OCI-LY1 (cell line): ENCODE measurements around the gene AWAT1.
"Not testable (repeated sequence)": the region's sequence is repeated elsewhere in the genome, so short reads cannot be mapped to it uniquely, and the experiment has no call there.

Experiments
- H2AFZ ChIP-seq: fragments of 200-600 bp; sonication (generic), shearing (Covaris generic); 2 replicates; pipeline ENCODE4 v1.6.0; 2014; ENCODE audit warnings: antibody characterized with exemption, mild to moderate bottlenecking, low read length
- H3F3A ChIP-seq: fragments of 200-600 bp; sonication (generic), shearing (Covaris generic); 2 replicates; pipeline ENCODE4 v1.6.0; 2014; ENCODE audit warnings: mild to moderate bottlenecking, antibody characterized with exemption, low read length, moderate library complexity; ENCODE audit not compliant: insufficient read depth
- H3K27ac ChIP-seq: fragments of 200-600 bp; sonication (generic); 2 replicates; pipeline ENCODE4 v1.5.1; 2014; ENCODE audit warnings: low read length, mixed run types, mild to moderate bottlenecking, low read depth; ENCODE audit not compliant: poor library complexity, severe bottlenecking
- H3K27me3 ChIP-seq: fragments of 200-600 bp; sonication (generic); 2 replicates; pipeline ENCODE4 v1.6.0; 2014; ENCODE audit warnings: antibody characterized with exemption, mild to moderate bottlenecking, low read length, moderate library complexity; ENCODE audit not compliant: insufficient read depth
- H3K36me3 ChIP-seq: fragments of 200-600 bp; sonication (generic); 2 replicates; pipeline ENCODE4 v1.6.1; 2014; ENCODE audit warnings: mild to moderate bottlenecking, antibody characterized with exemption, low read length, moderate library complexity, mixed read lengths; ENCODE audit not compliant: insufficient read depth
- H3K4me1 ChIP-seq: fragments of 200-600 bp; sonication (generic); 2 replicates; pipeline ENCODE4 v1.5.1; 2014; ENCODE audit warnings: mild to moderate bottlenecking, low read length, moderate library complexity; ENCODE audit not compliant: insufficient read depth, severe bottlenecking
- H3K4me2 ChIP-seq: fragments of 200-600 bp; sonication (generic), shearing (Covaris generic); 2 replicates; pipeline ENCODE4 v1.6.1; 2014; ENCODE audit warnings: low read length
- H3K4me3 ChIP-seq: fragments of 200-600 bp; sonication (generic); 2 replicates; pipeline ENCODE4 v1.5.1; 2014; ENCODE audit warnings: low read length, low read depth, mild to moderate bottlenecking, mixed read lengths; ENCODE audit not compliant: poor library complexity, severe bottlenecking
- H3K79me2 ChIP-seq: fragments of 200-600 bp; shearing (Covaris generic); 2 replicates; pipeline ENCODE4 v1.6.1; 2016; ENCODE audit warnings: mixed run types, low read length, mixed read lengths; ENCODE audit not compliant: insufficient read depth
- H3K9ac ChIP-seq: fragments of 200-600 bp; sonication (generic), shearing (Covaris generic); 2 replicates; pipeline ENCODE4 v1.6.1; 2014; ENCODE audit warnings: mild to moderate bottlenecking, low read length, mixed read lengths
- H3K9me2 ChIP-seq: fragments of 200-600 bp; sonication (generic), shearing (Covaris generic); 2 replicates; pipeline ENCODE4 v1.6.1; 2014; ENCODE audit warnings: low read depth, mild to moderate bottlenecking, low read length, mixed read lengths
- H3K9me3 ChIP-seq: fragments of 200-600 bp; shearing (Covaris generic); 2 replicates; pipeline ENCODE4 v1.6.1; 2014; ENCODE audit warnings: low read length, mixed read lengths
- H4K20me1 ChIP-seq: fragments of 200-600 bp; sonication (generic), shearing (Covaris generic); 2 replicates; pipeline ENCODE4 v1.6.0; 2016; ENCODE audit warnings: mild to moderate bottlenecking, low read length; ENCODE audit not compliant: insufficient read depth
- EZH2 ChIP-seq: fragments of 200-600 bp; sonication (generic), shearing (Covaris generic); IDR thresholded peaks from 2 replicates; pipeline ENCODE4 v1.8.0; 2017; ENCODE audit warnings: borderline replicate concordance, mixed run types, mild to moderate bottlenecking, antibody characterized with exemption, low read length, moderate library complexity, mixed read lengths
- TF ChIP-seq, protein P1 (sequence below): fragments of 200-600 bp; sonication (generic), shearing (Covaris generic); IDR thresholded peaks from 2 replicates; pipeline ENCODE4 v1.5.1; 2017; ENCODE audit warnings: mild to moderate bottlenecking, antibody characterized with exemption, low read length, moderate library complexity, mixed read lengths

Gene AWAT1

DNA sequence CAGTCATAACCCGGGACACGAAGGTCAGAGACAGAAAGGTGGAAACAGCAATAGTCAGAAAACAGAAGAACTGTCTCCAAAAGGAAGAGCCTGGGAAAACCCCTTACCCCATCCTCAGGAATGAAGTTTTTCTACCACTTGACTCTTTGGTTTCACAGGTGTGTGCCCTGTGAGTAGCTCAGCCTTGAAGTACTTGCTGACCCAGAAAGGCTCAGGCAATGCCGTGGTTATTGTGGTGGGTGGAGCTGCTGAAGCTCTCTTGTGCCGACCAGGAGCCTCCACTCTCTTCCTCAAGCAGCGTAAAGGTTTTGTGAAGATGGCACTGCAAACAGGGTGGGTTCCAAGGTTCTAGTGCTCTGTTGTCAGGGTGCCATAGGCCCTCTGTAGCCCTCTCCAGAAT, 32.7 kb upstream of the AWAT1 start:
- no peak overlapping the region for H2AFZ ChIP-seq

DNA sequence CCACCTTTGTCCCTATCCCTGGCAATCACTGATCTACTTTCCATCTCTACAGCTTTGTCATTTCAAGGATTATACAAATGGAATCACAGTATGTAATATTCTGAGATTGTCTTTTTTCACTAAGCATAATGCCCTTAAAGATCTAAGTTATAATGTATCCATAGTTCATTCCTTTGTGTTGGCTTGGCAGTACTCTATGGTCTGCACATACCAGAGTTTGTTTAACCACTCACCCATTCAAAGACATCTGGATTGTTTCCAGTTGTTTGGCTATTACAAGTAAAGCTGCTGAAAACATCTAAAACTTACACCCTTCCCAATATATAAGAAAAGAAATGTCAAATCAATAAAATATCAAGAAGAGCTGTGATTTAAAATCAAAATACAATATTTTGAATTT, 26.0 kb upstream of the AWAT1 start:
- no peaks in the 10 kb centered on the region for H3K9me3 ChIP-seq
- H3K9ac ChIP-seq = no peak overlapping the region
- no peaks in the 10 kb centered on the region for H3K36me3 ChIP-seq
- no peak overlapping the region for H3K4me3 ChIP-seq
- H3K4me1 ChIP-seq = no peaks in the 10 kb centered on the region
- no peak for TF ChIP-seq EZH2
- TF ChIP-seq, protein P1, sequence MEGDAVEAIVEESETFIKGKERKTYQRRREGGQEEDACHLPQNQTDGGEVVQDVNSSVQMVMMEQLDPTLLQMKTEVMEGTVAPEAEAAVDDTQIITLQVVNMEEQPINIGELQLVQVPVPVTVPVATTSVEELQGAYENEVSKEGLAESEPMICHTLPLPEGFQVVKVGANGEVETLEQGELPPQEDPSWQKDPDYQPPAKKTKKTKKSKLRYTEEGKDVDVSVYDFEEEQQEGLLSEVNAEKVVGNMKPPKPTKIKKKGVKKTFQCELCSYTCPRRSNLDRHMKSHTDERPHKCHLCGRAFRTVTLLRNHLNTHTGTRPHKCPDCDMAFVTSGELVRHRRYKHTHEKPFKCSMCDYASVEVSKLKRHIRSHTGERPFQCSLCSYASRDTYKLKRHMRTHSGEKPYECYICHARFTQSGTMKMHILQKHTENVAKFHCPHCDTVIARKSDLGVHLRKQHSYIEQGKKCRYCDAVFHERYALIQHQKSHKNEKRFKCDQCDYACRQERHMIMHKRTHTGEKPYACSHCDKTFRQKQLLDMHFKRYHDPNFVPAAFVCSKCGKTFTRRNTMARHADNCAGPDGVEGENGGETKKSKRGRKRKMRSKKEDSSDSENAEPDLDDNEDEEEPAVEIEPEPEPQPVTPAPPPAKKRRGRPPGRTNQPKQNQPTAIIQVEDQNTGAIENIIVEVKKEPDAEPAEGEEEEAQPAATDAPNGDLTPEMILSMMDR = no peak
- no peaks in the 10 kb centered on the region for H3K27me3 ChIP-seq
- no peak overlapping the region for H3K27ac ChIP-seq
- H3K79me2 ChIP-seq = no peaks in the 10 kb centered on the region
- no peaks in the 10 kb centered on the region for H3F3A ChIP-seq
- H3K9me2 ChIP-seq = no peaks in the 10 kb centered on the region
- no peak overlapping the region for H2AFZ ChIP-seq
- no peaks in the 10 kb centered on the region for H4K20me1 ChIP-seq
- no peak overlapping the region for H3K4me2 ChIP-seq

More for the DNA sequence above, 32.7 kb upstream of the AWAT1 start:
- H3K9me3 ChIP-seq = no peaks in the 10 kb centered on the region
- H3F3A ChIP-seq = no peaks in the 10 kb centered on the region
- H3K27ac ChIP-seq = no peak overlapping the region
- no peaks in the 10 kb centered on the region for H3K9me2 ChIP-seq
- H4K20me1 ChIP-seq = no peaks in the 10 kb centered on the region
- H3K4me2 ChIP-seq = no peak overlapping the region
- TF ChIP-seq, protein P1 = no peak
- no peak for TF ChIP-seq EZH2
- H3K27me3 ChIP-seq = no peaks in the 10 kb centered on the region
- no peak overlapping the region for H3K9ac ChIP-seq
- H3K4me3 ChIP-seq = no peak overlapping the region
- H3K4me1 ChIP-seq = no peaks in the 10 kb centered on the region
- H3K36me3 ChIP-seq = no peaks in the 10 kb centered on the region
- H3K79me2 ChIP-seq = no peaks in the 10 kb centered on the region

DNA sequence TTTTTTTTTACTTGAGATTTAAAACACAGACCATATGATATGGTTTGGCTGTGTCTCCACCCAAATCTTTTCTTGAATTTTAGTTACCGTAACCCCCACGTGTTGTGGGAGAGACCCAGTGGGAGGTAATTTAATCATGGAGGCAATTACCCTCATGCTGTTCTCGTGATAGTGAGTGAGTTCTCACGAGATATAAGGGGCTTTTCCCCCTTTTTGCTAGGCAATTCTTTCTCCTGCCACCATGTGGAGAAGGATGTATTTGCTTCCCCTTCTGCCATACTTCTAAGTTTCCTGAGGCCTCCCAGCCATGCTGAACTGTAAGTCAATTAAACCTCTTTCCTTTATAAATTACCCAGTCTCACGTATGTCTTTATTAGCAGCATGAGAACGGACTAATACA, 24.9 kb upstream of the AWAT1 start:
- not testable (repeated sequence) for H3K4me3 ChIP-seq, H3K79me2 ChIP-seq, H3K9me3 ChIP-seq, H4K20me1 ChIP-seq, H3K4me2 ChIP-seq, H3F3A ChIP-seq, H3K27ac ChIP-seq, H3K9ac ChIP-seq, H3K9me2 ChIP-seq, H3K4me1 ChIP-seq, H3K36me3 ChIP-seq, H2AFZ ChIP-seq, H3K27me3 ChIP-seq

DNA sequence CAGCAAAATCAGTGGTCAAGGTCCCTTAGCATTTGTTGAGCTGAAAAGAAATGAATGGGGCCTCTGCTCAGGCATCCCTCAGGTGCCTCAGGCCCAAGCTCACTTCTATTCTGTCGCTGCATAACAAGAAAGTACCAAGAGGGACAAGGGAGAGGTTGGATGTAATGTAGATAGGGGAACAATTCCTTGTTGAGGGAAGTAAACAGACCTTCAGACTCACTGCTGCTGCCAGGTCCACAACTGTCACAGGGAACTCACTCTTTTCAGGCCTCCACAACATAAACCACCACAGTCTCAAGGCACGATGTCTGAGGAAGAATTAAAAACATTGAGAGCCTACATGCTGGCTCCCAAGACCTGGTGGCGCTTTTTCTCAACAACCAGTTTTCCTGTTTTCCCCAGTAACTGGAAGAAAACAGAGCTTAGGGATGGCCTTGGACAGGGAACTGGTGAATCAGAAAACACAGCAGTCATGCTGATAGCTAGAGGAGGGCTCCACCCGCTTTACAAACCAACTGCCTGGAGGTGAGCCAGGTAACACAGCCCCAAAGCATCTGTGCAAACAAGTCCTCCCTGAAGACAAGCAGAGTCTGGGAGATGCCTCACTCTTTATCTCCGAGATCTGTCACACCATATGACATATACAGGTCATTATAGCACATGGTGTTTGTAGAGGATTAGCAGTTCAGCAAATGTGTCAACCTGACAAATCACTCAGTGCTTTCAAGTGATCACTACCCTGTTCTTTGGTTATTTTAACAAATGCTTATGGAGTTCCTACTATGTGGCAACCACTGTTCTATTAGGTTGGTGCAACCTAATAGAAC, 14.3 kb upstream of the AWAT1 start:
- no peaks in the 10 kb centered on the region for H3K36me3 ChIP-seq
- H3K4me2 ChIP-seq = no peak overlapping the region
- H3K79me2 ChIP-seq = no peaks in the 10 kb centered on the region
- H2AFZ ChIP-seq = no peak overlapping the region
- H3K9me3 ChIP-seq = no peaks in the 10 kb centered on the region
- no peak overlapping the region for H3K9ac ChIP-seq
- no peaks in the 10 kb centered on the region for H3F3A ChIP-seq
- no peak overlapping the region for H3K4me3 ChIP-seq
- TF ChIP-seq EZH2 = no peak
- TF ChIP-seq, protein P1 = no peak
- no peaks in the 10 kb centered on the region for H3K4me1 ChIP-seq
- H3K9me2 ChIP-seq = no peaks in the 10 kb centered on the region
- no peaks in the 10 kb centered on the region for H4K20me1 ChIP-seq
- no peak overlapping the region for H3K27ac ChIP-seq
- no peaks in the 10 kb centered on the region for H3K27me3 ChIP-seq
